ENCODE results near the gene DENND6A. TPM values are rescaled to one million over a fixed set of nuclear protein-coding genes. Genes with fewer than 3 reads are reported as not detected.

DENND6A gene
- total and polyA plus RNA-seq, 2 donors (not counting 1 experiment from before 2014, with no cell fraction given): 11.4 to 13.4 TPM

- H3K9me3 ChIP-seq (ENCODE audit: control insufficient read depth, insufficient read depth, low read depth, low read length): no peaks in the 10 kb centered on the region
- H3K27ac ChIP-seq (ENCODE audit: insufficient read depth, low read length): no peak overlapping the region
- peaks cover 7% of the 10 kb centered on the region for H3K36me3 ChIP-seq (ENCODE audit: control insufficient read depth, insufficient read depth, low read length)
These were observed 64.9 kb downstream of the DENND6A start for GRCh38 chr3:57627976-57628375.

GRCh38 chr3:57624801-57625200 is 68.1 kb downstream of the DENND6A start:
- Histone ChIP-seq H2AFZ (ENCODE audit: low read length) (no peak overlapping the region), H3K4me2 (ENCODE audit: extremely low read depth, insufficient read depth, low read length) (no peak overlapping the region), H3K4me3 (replicated peaks in 1 of 4; ENCODE audit: control extremely low read depth in 1 of 4, insufficient read depth in 1 of 4, low read depth in 3 of 4, low read length in 4 of 4) (no peak overlapping the region), H4K20me1 (ENCODE audit: control insufficient read depth, extremely low read depth, insufficient read depth, low read length) (no peaks in the 10 kb centered on the region), H3K27me3 (ENCODE audit: control insufficient read depth, insufficient read depth, low read length) (no peaks in the 10 kb centered on the region), H3K36me3 (ENCODE audit: control insufficient read depth, insufficient read depth, low read length) (peaks cover 3% of the 10 kb centered on the region), H3K4me1 (ENCODE audit: control insufficient read depth, extremely low read depth, insufficient read depth, low read length) (no peaks in the 10 kb centered on the region), H3K9me3 (ENCODE audit: control insufficient read depth, insufficient read depth, low read depth, low read length) (no peaks in the 10 kb centered on the region), H3K79me2 (ENCODE audit: control insufficient read depth, insufficient read depth, low read length) (no peaks in the 10 kb centered on the region), H3K9ac (ENCODE audit: insufficient read depth, low read length) (no peak overlapping the region), H3K27ac (ENCODE audit: insufficient read depth, low read length) (no peak overlapping the region)
- no peak for TF ChIP-seq CTCF (conservative IDR thresholded peaks at IDR 0.05 in 1 of 2, IDR thresholded peaks at IDR 0.05 in 1 of 2; ENCODE audit: low read depth in 1 of 2, low read length in 2 of 2)
- no peak for TF ChIP-seq EZH2 (IDR thresholded peaks at IDR 0.05; ENCODE audit: low read length, missing control alignments)
- no peak for DNase-seq (ENCODE audit: low read depth in 2 of 2)

More at GRCh38 chr3:57627976-57628375, 64.9 kb downstream of the DENND6A start:
- Histone ChIP-seq H3K27me3 (ENCODE audit: control insufficient read depth, insufficient read depth, low read length) (no peaks in the 10 kb centered on the region), H3K4me3 (replicated peaks in 1 of 4; ENCODE audit: control extremely low read depth in 1 of 4, insufficient read depth in 1 of 4, low read depth in 3 of 4, low read length in 4 of 4) (no peak overlapping the region), H3K79me2 (ENCODE audit: control insufficient read depth, insufficient read depth, low read length) (no peaks in the 10 kb centered on the region), H2AFZ (ENCODE audit: low read length) (no peak overlapping the region), H3K4me1 (ENCODE audit: control insufficient read depth, extremely low read depth, insufficient read depth, low read length) (no peaks in the 10 kb centered on the region), H3K9ac (ENCODE audit: insufficient read depth, low read length) (no peak overlapping the region), H3K4me2 (ENCODE audit: extremely low read depth, insufficient read depth, low read length) (no peak overlapping the region), H4K20me1 (ENCODE audit: control insufficient read depth, extremely low read depth, insufficient read depth, low read length) (no peaks in the 10 kb centered on the region)
- peak in 1 of 2 donors; percentile 7 for DNase-seq (ENCODE audit: low read depth in 2 of 2)
- TF ChIP-seq CTCF (conservative IDR thresholded peaks at IDR 0.05 in 1 of 2, IDR thresholded peaks at IDR 0.05 in 1 of 2; ENCODE audit: low read depth in 1 of 2, low read length in 2 of 2) (no peak), EZH2 (IDR thresholded peaks at IDR 0.05; ENCODE audit: low read length, missing control alignments) (no peak)

- Histone ChIP-seq H3K4me1 (ENCODE audit: control insufficient read depth, extremely low read depth, insufficient read depth, low read length) (no peaks in the 10 kb centered on the region), H2AFZ (ENCODE audit: low read length) (no peak overlapping the region), H3K4me3 (replicated peaks in 1 of 4; ENCODE audit: control extremely low read depth in 1 of 4, insufficient read depth in 1 of 4, low read depth in 3 of 4, low read length in 4 of 4) (no peak overlapping the region), H3K36me3 (ENCODE audit: control insufficient read depth, insufficient read depth, low read length) (no peaks in the 10 kb centered on the region), H3K27ac (ENCODE audit: insufficient read depth, low read length) (no peak overlapping the region), H3K9ac (ENCODE audit: insufficient read depth, low read length) (no peak overlapping the region), H3K9me3 (ENCODE audit: control insufficient read depth, insufficient read depth, low read depth, low read length) (no peaks in the 10 kb centered on the region), H3K79me2 (ENCODE audit: control insufficient read depth, insufficient read depth, low read length) (no peaks in the 10 kb centered on the region), H4K20me1 (ENCODE audit: control insufficient read depth, extremely low read depth, insufficient read depth, low read length) (no peaks in the 10 kb centered on the region), H3K4me2 (ENCODE audit: extremely low read depth, insufficient read depth, low read length) (no peak overlapping the region), H3K27me3 (ENCODE audit: control insufficient read depth, insufficient read depth, low read length) (no peaks in the 10 kb centered on the region)
- no peak for DNase-seq (ENCODE audit: low read depth in 2 of 2)
- no peak for TF ChIP-seq EZH2 (IDR thresholded peaks at IDR 0.05; ENCODE audit: low read length, missing control alignments)
- no peak for TF ChIP-seq CTCF (conservative IDR thresholded peaks at IDR 0.05 in 1 of 2, IDR thresholded peaks at IDR 0.05 in 1 of 2; ENCODE audit: low read depth in 1 of 2, low read length in 2 of 2)
These were observed 70.5 kb downstream of the DENND6A start for GRCh38 chr3:57622362-57622761.

All from fibroblast of lung (primary cell).